GM12878 (cell line): ENCODE measurements around the gene PTK7. TPM values are rescaled to one million over a fixed set of nuclear protein-coding genes. Genes with fewer than 3 reads are reported as not detected.

Source experiments
- ATAC-seq: fragments of 200-7000 bp; cut with Tn5 transposase; 3 replicates; pipeline ENCODE4 v1.9.1; 2020; ENCODE audit warnings: mild to moderate bottlenecking, moderate library complexity
- BruUV-seq: library from RNA; stranded (reverse); fragments of 400-500 nt; replicated peaks from 2 replicates; lab custom pipeline; 2021; lab: Mats Ljungman, UMichigan
- CTCF ChIA-PET: fragments of 300-600 bp; sonication (Branson Sonifier 250); formaldehyde crosslinking; extraction: SDS; loops from one replicate; lab custom pipeline; 2021; ENCODE audit warnings: inconsistent platforms; lab: Yijun Ruan, JAX
- POLR2A ChIA-PET: fragments of 350-600 bp; formaldehyde crosslinking; extraction: SDS; loops from one replicate; lab custom pipeline; 2021; ENCODE audit warnings: inconsistent platforms; lab: Charles Lee
- RAD21 ChIA-PET: fragments of 300-600 bp; sonication (Branson Sonifier 250); formaldehyde crosslinking; loops from one replicate; lab custom pipeline; 2023; ENCODE audit warnings: antibody characterized with exemption; ENCODE audit not compliant: unreplicated experiment; lab: Charles Lee
- SMC1A ChIA-PET: fragments of 300-600 bp; sonication (Branson Sonifier 250); formaldehyde crosslinking; loops from one replicate; lab custom pipeline; 2023; ENCODE audit not compliant: unreplicated experiment, uncharacterized antibody; lab: Charles Lee
- DNase-seq: peaks from one replicate; pipeline ENCODE4 v3.0.0-alpha.2; 2011; ENCODE audit warnings: low read depth, low spot score
- FAIRE-seq: peaks from 3 replicates; lab custom pipeline; 2011; peaks lifted over from hg19 to GRCh38; lab: Jason Lieb, UNC
- H2AFZ ChIP-seq: 2 replicates; pipeline ENCODE4 v1.6.0; 2011; ENCODE audit warnings: low read depth, low read length, control low read depth; ENCODE audit not compliant: control insufficient read depth
- H3K27ac ChIP-seq: 2 replicates; pipeline ENCODE4 v1.5.1; 2011; ENCODE audit warnings: control low read depth; ENCODE audit not compliant: control insufficient read depth, insufficient read depth
- H3K27me3 ChIP-seq, 2 experiments: replicated peaks in 1 of 2; 2 replicates each; pipeline versions ENCODE4 v1.6.0 to v1.6.1; 2011; ENCODE audit warnings: low read length in 1 of 2; ENCODE audit not compliant: control insufficient read depth in 2 of 2, insufficient read depth in 2 of 2
- H3K36me3 ChIP-seq, 2 experiments: 2 replicates each; pipeline ENCODE4 v1.5.1; 2011; ENCODE audit warnings: low read length in 1 of 2; ENCODE audit not compliant: control insufficient read depth in 2 of 2, insufficient read depth in 2 of 2
- H3K4me1 ChIP-seq: 2 replicates; pipeline ENCODE4 v1.6.1; 2011; ENCODE audit warnings: mild to moderate bottlenecking, low read length, moderate library complexity, mixed read lengths; ENCODE audit not compliant: control insufficient read depth, insufficient read depth
- H3K4me2 ChIP-seq: 2 replicates; pipeline ENCODE4 v1.6.0; 2011; ENCODE audit warnings: control low read depth; ENCODE audit not compliant: control insufficient read depth, insufficient read depth
- H3K4me3 ChIP-seq: fragments of 200-600 bp; sonication (generic); 2 replicates; pipeline ENCODE4 v1.5.1; 2016
- H3K79me2 ChIP-seq: 2 replicates; pipeline ENCODE4 v1.6.0; 2011; ENCODE audit warnings: low read length; ENCODE audit not compliant: control insufficient read depth, insufficient read depth
- H3K9ac ChIP-seq: 2 replicates; pipeline ENCODE4 v1.8.0; 2011; ENCODE audit warnings: low read length, control low read depth, mixed read lengths; ENCODE audit not compliant: control insufficient read depth, insufficient read depth
- H3K9me3 ChIP-seq: replicated peaks from 3 replicates; pipeline ENCODE4 v1.5.1; 2011; ENCODE audit warnings: mild to moderate bottlenecking, low read length; ENCODE audit not compliant: control insufficient read depth, insufficient read depth
- H4K20me1 ChIP-seq: 2 replicates; pipeline ENCODE4 v1.6.0; 2011; ENCODE audit not compliant: control insufficient read depth, insufficient read depth
- BACH1 ChIP-seq: fragments of 450-650 bp; IDR thresholded peaks from 2 replicates; pipeline ENCODE4 v1.6.1; 2017; ENCODE audit warnings: mild to moderate bottlenecking, borderline replicate concordance
- CHD4 ChIP-seq: fragments of 200-600 bp; sonication (generic); IDR thresholded peaks from 2 replicates; pipeline ENCODE4 v1.6.1; 2016; ENCODE audit warnings: mild to moderate bottlenecking
- ETV6 ChIP-seq, 2 experiments: fragments of 450-650 bp in 1 of 2; IDR thresholded peaks in 1 of 2; conservative IDR thresholded peaks in 1 of 2; 2 replicates each; pipeline ENCODE4 v1.6.1; 2014; ENCODE audit warnings: antibody characterized with exemption in 1 of 2, borderline replicate concordance in 1 of 2, low read depth in 1 of 2, mild to moderate bottlenecking in 1 of 2, moderate library complexity in 1 of 2
- IRF5 ChIP-seq: fragments of 450-650 bp; IDR thresholded peaks from 2 replicates; pipeline ENCODE4 v1.6.1; 2017; ENCODE audit warnings: borderline replicate concordance
- KLF5 ChIP-seq: fragments of 450-650 bp; IDR thresholded peaks from 2 replicates; pipeline ENCODE4 v1.6.1; 2014; ENCODE audit warnings: mild to moderate bottlenecking; ENCODE audit not compliant: partially characterized antibody
- MEF2A ChIP-seq: IDR thresholded peaks from 2 replicates; pipeline ENCODE4 v1.6.1; 2011; ENCODE audit warnings: low read depth, mild to moderate bottlenecking, low read length, moderate library complexity; ENCODE audit not compliant: insufficient read depth
- PAX5 ChIP-seq: IDR thresholded peaks from 2 replicates; pipeline ENCODE4 v1.6.1; 2011; ENCODE audit warnings: low read depth, low read length, borderline replicate concordance
- PBX3 ChIP-seq: IDR thresholded peaks from 2 replicates; pipeline ENCODE4 v1.6.1; 2011; ENCODE audit warnings: mild to moderate bottlenecking, low read depth, low read length, moderate library complexity; ENCODE audit not compliant: insufficient replicate concordance
- PRDM15 ChIP-seq: fragments of 450-650 bp; formaldehyde crosslinking; IDR thresholded peaks from 2 replicates; pipeline ENCODE4 v1.4.0; 2020; ENCODE audit warnings: mild to moderate bottlenecking, moderate library complexity
- RAD21 ChIP-seq: IDR thresholded peaks from 2 replicates; pipeline ENCODE4 v1.6.1; 2011; ENCODE audit warnings: mild to moderate bottlenecking, low read depth, low read length, moderate library complexity; ENCODE audit not compliant: insufficient read depth
- TARDBP ChIP-seq: IDR thresholded peaks from 2 replicates; pipeline ENCODE4 v1.6.1; 2016; ENCODE audit warnings: borderline replicate concordance
- TCF3 ChIP-seq: IDR thresholded peaks from 2 replicates; pipeline ENCODE4 v1.6.1; 2012; ENCODE audit warnings: low read depth, mild to moderate bottlenecking, low read length, borderline replicate concordance; ENCODE audit not compliant: insufficient read depth
- ZBTB40 ChIP-seq: fragments of 450-650 bp; IDR thresholded peaks from 2 replicates; pipeline ENCODE4 v1.6.1; 2016; ENCODE audit warnings: mild to moderate bottlenecking, moderate library complexity, borderline replicate concordance
- WGBS: methylation state at CpG from one replicate; pipeline ENCODE4 v1.1.6; 2016; ENCODE audit warnings: low lambda C conversion rate; ENCODE audit not compliant: insufficient replicate concordance, insufficient coverage; ENCODE audit errors: missing lambda C conversion rate; 5-methylcytosine and 5-hydroxymethylcytosine counted together
- in situ Hi-C: fragments of 300-500 bp; cut with MboI; formaldehyde crosslinking; loops from 9 replicates; pipeline ENCODE4 v1.14.3; 2018; ENCODE audit warnings: mixed read lengths
- intact Hi-C: fragments of 100-400 bp; cut with micrococcal nuclease; formaldehyde crosslinking; loops from one replicate; pipeline ENCODE4 v1.14.2; 2022; ENCODE audit not compliant: unreplicated experiment
- polyA plus RNA-seq, 11 experiments: library from polyadenylated mRNA; depleted of rRNA in 4 of 11; unstranded in 6 of 11; stranded (reverse) in 5 of 11; fragments of >200 nt; fragmentation: Nextera tagmentation in 4 of 11; fragmentation: Illumina TruSeq in 1 of 11; extraction: Ambion mirVana in 4 of 11; extraction: Trizol in 1 of 11; gene quantifications; 1 replicate in 1 of 11; 2 replicates in 10 of 11; pipeline versions ENCODE4 v1.2.1 to v1.2.3, GENCODE V29; 2011 to 2016; ENCODE audit warnings: inconsistent platforms in 2 of 11, missing spikeins in 2 of 11, low read depth in 1 of 11
- total RNA-seq, 4 experiments: library from RNA; depleted of rRNA in 3 of 4; stranded (reverse); fragments of >200 nt in 3 of 4; fragmentation: Illumina TruSeq in 1 of 4; extraction: Trizol in 1 of 4; gene quantifications; 2 replicates each; pipeline versions ENCODE4 v1.2.1 to v1.2.3, GENCODE V29; 2013 to 2021

PTK7 gene
- total and polyA plus RNA-seq, 10 of the 15 experiments (the other 5 are each of a cell fraction or from before 2014, with no cell fraction given) = 0.18 to 14.4 (median 3.3) TPM; not detected in 1

- ChIA-PET CTCF (no interaction called here), RAD21 (no interaction called here), POLR2A (interaction anchor here (0.7 to 2.8 kb wide), 2 partner anchors 25 to 127 kb away, joined by 3 to 9 read pairs; partner anchors contain the start of gene CNPY3), SMC1A (interaction anchor here (0.6 kb wide), 1 partner anchor 42 kb away, joined by 3 read pairs; the partner anchor contains the start of gene KLHDC3)
- intact Hi-C loops (loop anchor here (5.0 kb wide), 1 partner anchor 154 kb away; no protein-coding TSS in a partner anchor), in situ Hi-C loops (no loop called here)
- Histone ChIP-seq H3K9ac (no peak overlapping the region), H2AFZ (no peak overlapping the region), H3K27me3 (no peaks in the 10 kb centered on the region), H3K36me3 (peaks cover 1 to 5% of the 10 kb centered on the region in 2 experiments; a peak in 3 of 4 replicates), H3K4me2 (no peak overlapping the region), H3K4me1 (peaks cover 17% of the 10 kb centered on the region), H3K79me2 (peaks cover 36% of the 10 kb centered on the region), H3K4me3 (no peak overlapping the region), H3K27ac (no peak overlapping the region), H4K20me1 (no peaks in the 10 kb centered on the region), H3K9me3 (no peaks in the 10 kb centered on the region)
- DNase-seq (no peak), ATAC-seq (no peak), FAIRE-seq (no peak)
- BruUV-seq = no TSS peak
- 82% methylated on average over 8 of the region's 8 CpGs for WGBS
- TF ChIP-seq MEF2A (no peak), CHD4 (no peak), ETV6 (conservative IDR thresholded peaks at IDR 0.05 in 1 of 2, IDR thresholded peaks at IDR 0.05 in 1 of 2; ENCODE audit: borderline replicate concordance in 1 of 2, low read depth in 1 of 2) (no peak), TCF3 (no peak), BACH1 (no peak), PBX3 (no peak), PAX5 (no peak), TARDBP (no peak), KLF5 (no peak), PRDM15 (no peak), IRF5 (no peak), ZBTB40 (no peak), RAD21 (no peak)
These were observed 20.1 kb upstream of the PTK7 start for GRCh38 chr6:43055966-43056365.
